Raji (cell line): Measurements from ENCODE around the gene BCL2.

Source experiments
- POLR2A ChIP-seq: IDR thresholded peaks from 2 replicates; pipeline ENCODE4 v1.6.1; 2011; ENCODE audit warnings: low read depth, low read length, control low read depth; ENCODE audit not compliant: insufficient read depth

The BCL2 gene

DNA sequence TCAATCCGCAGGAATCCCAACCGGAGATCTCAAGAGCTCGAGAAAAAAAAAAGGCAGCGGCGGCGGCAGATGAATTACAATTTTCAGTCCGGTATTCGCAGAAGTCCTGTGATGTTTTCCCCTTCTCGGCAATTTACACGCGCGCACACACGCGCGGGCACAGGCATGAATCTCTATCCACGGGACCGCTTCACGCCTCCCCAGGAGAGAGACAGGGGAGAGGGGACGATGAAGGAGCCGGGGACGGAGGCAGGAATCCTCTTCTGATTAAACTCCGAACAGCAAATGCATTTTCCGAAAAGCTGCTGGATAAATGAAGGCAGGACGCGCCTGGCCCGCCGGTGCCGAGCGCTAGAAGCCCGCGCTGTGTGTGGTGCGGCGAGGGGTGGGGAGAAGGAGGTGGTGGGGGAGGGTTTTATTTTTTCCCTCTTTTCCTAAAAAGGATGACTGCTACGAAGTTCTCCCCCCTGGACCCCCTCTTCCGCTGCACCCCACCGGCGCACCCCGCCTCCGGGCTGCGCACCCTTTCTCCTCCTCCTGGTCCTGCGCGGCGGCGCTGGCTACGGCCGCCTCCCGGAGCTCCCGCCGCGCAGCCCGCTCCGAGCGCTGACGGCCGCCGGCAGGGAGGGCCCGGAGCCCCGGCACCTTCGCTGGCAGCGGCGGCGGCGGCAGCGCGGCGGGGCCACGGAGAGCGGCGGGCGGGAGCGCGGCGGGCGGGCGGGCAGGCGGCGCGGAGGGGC lies at the start of gene BCL2:
Gene BCL2, minus strand, starts transcription at position 387 of the 740 bp plus-strand sequence.
- no peak for TF ChIP-seq POLR2A

DNA sequence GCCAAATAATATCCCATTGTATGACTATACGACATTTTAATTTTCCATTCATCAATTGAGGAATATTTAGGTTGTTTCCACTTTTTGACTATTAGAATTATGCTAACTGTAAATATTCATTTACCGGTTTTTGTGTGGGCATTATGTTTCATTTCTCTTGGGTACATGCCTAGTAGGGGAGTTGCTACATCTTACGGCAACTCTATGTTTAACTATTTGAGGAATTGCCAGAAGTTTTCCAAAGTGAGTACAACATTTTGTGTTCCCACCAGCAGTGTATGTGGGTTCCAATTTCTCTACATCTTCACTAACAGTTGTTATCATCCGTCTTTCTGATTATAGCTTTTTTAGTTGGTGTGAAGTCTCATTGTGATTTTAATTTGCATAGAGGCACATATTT lies 49.0 kb upstream of the BCL2 start:
- no peak for TF ChIP-seq POLR2A

DNA sequence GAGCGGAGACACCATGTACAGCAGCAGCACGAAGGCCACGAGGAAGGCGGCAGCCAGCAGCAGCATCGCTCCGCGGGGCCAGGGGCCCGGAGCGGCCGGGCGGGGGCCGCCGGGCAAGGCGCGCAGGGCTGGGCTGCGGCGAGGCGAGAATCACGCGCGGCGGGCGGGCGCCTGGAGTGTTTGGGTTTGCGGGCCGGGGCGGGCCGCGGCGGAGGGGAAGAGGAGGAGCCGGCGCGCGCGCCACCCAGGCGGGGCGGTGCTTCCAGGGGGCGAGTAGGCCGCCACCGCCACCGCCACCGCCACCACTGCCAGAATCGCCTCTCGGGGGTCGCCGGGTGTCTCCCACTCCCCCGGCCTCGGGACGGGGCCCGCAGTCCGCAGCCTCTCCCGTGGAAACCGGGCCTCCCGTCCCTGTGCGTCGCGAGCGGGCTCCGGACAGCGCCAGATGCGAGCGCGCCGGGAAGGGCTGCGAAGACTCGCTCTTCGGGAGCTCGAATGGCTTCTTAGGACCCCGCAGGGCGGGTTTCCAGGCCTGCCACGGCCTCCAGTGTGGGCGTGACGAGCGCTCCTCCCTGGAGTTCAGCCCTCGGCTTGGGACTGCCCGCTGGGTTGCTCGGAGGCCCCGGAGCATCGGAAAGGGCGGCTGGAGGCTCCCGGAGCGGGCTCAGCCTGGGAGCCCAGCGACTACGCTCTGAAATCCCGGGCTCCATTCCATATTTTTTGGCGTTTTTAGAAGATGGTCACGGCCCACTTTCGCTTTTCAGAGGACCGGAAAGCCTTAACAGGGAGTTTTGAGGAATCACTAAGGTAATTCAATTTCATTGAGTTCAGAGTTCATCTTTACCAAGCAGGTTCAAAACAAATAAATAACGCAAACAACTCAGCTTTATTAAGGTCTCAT lies 47.7 kb upstream of the BCL2 start, which contains the start of gene KDSR:
Gene KDSR, minus strand, starts transcription at position 154 of the 901 bp plus-strand sequence. Its CDS starts 88 bp downstream, at position 66.
- peak; percentile 65 for TF ChIP-seq POLR2A

DNA sequence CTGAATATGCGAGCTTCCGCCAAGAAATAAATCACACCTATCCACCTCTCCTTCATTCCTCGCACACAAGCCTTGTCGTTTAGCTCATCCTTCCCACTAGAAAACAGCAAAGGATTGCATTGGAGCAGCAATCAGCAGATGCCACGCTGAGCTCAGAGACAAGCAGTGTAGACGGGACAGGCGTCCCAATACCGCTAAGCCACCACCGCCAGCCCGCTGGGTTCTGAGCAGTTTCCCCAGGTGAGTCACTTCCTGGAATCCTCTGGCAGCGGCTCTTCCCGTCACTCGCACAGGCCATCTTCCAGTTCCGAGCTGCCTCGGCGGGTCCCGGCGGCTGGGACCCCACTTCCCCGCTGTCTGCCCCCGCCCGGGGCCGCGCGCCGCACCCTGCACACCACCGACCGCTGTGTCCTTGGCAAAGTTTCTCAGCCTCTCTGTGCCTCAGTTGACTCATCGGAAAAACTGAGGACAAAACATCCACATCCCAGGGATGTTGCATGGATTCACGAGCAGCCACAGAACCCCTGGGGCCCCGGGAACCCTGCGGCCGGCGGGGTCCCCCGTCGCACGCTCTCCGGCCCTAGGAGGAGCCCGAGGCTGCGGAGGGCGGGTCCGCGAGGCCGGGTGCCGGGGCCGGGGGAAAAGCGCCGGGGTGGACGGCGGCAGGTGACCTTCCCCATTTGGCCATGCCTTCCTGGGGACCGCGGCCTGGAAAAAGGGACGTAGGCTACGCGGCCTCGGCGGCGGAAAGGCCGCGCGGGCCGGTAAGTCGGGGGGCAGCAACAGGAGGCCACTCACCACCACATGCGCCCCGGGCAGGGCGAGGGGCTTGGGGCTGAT lies 46.9 kb upstream of the BCL2 start:
- TF ChIP-seq POLR2A, result no peak

DNA sequence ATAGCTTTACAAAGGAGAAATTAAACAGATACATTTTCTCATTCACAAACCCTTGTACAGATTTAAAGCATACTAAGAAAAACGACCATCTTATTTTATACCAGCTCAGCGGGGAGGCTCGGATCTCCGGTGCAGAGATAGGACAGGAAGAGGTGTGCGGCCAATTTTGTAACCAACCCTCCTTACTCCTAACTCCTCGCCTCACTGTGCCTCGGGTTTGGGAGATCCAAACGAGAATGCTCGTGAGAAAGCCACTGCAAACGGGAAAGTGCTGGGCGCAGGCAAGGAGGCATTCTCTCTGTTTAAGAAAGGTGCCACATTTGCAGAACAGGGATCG lies 46.3 kb upstream of the BCL2 start:
- TF ChIP-seq POLR2A, result no peak

DNA sequence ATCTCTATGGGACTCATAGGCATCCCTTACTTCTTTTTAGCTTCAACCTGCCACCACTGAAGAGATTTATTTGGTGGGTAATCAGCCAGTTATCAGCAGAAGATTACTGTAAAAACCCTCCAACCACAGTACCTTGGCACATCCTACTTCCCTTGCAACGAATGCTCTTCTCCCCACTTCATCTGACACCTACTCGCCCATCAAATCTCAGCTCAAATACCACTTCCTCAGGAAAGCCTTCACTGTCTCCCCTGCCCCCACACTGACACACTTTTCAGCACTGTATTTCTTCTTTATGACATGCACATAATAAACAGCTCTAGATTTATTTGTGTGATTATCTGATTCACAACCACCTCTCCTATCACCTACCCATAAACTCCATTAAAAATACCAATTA lies 44.4 kb upstream of the BCL2 start:
- no peak for TF ChIP-seq POLR2A

DNA sequence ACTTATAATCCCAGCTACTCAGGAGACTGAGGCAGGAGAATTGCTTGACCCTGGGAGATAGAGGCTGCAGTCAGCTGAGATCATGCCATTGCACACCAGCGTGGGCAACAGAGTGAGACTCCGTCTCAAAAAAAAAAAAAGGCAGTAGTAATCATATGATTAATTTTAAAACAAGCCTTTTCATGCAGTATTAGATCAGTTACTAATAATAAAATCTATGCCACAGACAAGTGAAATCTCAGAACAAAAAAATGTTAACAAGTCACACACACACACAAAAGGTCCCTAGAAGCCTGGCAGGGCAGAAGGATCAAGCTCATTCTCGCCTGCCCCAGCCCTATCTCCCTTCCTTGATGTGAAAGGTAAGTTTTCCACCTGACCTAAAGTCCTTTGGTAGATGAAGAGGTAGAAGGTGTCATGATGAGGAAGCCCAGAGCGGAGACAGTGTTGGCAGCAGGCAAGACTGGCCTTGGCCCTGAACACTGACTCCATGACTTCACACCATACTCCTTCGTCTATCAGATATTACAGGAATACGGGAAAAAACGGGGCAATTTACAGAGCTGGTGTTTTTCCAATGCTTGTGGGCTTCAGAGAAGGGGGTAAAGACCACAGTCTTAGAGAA lies 36.8 kb upstream of the BCL2 start:
- no peak for TF ChIP-seq POLR2A

DNA sequence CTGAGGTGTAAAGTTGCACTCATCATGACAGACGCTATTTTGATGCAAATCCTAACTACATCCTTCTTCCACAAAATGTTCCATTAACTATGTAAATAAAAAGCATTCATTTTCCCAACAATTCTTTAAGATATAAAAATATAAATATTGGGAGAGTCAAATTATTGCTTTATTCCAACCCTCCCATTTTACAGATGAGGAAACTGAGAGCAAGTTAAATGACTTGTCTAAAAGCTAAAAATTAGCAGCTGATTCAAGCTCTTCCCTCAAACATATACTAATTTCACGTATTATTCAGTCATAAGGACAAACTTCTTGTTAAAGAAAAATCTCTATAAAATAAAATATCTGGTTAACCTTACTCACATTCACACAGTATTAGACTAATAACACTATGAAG lies 30.7 kb upstream of the BCL2 start:
- TF ChIP-seq POLR2A, result no peak

DNA sequence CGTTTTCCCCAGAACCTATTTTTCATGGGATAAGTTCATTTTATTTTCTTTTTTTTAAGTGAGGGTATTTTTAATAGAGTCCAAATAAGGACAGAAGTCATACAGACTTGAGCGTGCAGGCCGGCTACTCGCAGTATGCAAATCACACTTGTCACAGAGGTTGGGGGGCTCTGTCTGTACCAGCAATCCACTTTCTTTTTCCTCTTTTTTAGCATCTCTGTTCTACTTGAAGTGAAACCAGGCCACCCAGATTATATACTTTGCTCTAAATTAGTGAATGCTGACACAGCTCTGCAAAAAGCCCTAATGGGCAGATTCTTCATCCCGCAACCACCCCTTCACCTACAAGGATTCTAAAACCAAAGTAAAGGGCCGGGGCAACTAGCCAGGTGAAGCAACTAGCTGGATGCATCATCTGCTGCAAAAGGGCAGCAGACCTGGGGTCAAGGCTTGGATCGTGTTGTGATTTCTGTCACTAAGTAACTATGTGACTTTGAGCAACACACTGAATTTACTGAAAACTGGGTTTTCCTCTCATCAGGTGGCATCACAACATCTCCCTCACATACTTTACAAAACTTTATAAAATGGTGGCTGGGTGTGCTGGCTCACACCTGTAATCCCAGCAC lies 29.1 kb upstream of the BCL2 start:
- no peak for TF ChIP-seq POLR2A

DNA sequence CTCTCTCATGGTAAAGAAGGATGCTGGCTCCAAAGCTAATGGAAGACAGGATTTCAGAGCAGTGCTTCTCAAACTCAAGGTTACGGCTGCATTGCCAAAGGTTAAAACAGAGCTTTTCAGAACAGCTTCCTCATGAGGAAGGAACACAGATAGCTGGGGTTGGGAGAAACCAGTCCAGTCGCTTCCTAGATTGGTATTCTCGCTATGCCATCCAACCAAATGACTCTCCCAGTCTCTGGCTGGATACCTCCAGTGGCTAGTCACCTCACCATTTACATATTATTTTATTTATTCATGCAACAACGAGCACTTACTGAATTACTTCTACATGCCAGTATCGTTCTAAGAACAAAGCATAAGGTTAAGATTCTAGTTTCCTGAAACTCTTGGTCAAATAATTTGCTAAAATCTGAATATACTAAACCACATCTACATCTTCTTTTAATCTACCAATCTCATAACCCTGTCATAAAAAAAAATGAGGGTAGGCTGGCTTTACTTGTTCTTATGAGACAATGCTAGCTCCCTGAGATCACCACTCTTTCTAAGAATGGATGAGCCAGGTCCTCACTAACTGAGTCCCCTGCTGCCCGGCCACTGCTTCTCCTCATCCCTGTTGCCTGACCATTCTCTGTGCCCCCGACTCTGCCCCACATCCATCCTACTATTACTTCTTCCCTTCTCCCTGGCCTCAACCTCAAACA lies 27.1 kb upstream of the BCL2 start:
- no peak for TF ChIP-seq POLR2A

DNA sequence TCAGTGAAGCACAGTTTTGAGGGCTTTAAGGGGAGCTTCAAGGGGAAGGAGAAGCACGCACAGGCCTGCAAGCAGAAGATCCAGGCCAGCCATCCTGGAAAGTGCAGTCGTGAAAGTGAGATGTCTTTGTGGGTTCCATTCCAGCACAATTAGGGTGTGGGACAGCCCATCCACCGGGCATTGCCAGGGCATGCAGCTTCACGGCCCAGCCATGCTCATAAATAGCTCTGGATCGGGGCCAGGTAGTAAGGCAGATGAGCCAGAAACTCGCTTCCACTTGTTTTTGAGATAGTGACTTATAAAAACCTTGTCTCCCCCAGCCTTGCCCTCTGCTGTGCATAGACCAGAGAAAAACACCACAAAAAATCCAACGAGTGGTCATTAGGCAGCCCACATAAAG lies 26.5 kb upstream of the BCL2 start:
- TF ChIP-seq POLR2A, result no peak

DNA sequence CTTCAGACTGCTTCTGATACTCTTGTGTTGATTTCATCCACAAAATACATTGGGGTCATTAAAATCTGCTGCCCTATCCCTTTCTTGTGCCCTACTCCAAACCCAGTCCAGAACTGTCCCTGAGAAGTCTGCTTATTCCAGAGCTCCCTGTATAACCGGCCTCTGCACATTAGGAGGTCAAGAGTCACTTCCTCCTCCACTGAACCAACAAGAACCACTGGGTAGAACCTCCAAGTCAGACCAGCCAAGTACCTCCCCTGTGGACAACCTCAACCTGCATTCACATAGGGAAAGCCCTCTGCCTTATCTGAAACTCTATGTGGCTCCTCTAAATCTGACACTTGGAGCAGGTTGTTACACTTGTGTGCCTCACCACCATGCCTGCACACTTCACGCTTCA lies 25.3 kb upstream of the BCL2 start:
- TF ChIP-seq POLR2A, result no peak

DNA sequence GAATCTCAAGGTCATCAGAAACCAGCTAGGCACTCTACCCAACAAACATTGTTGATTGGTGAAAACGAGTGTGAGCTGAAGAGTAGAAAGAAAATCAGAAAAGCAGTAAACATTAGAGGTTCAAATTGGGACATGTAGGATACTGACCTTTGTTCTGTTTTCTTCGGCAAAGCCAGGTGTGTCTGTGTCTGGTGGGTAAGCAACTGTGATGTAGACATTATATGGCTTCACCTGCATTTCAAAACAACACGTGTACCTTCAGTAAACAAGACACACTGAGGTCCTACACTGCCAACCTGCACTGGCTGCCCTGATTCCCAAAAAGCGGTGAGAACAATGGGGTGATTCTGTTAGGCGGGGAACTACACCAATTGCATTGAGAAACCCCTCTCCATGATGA lies 24.7 kb upstream of the BCL2 start:
- TF ChIP-seq POLR2A, result no peak

DNA sequence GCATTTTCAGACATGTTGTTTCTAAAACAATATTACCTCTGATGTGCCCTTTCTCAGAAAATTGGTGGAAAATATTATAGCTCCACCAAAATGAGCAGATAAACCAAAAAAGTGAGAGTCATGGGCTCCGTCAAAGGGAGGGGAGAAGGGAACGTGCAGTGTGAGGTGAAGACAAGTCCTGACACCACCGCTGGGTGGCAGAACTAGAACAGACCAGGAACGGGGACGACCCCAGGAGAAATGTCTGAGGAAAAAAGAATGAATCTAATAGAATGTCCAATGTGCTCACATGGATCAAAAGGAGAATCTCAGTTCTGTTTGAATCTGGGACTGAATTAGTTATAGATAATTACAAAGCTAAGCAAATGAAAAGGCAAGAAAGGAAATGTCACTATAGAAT lies 22.6 kb upstream of the BCL2 start:
- no peak for TF ChIP-seq POLR2A
